CD14-positive monocyte (primary cell): ENCODE data around the gene PSKH1. TPM values are rescaled to one million over a fixed set of nuclear protein-coding genes. Genes with fewer than 3 reads are reported as not detected.

Experiments used
- DNase-seq, 3 donors: peaks; one replicate each; pipeline ENCODE4 v3.0.0-alpha.2; 2011 to 2022
- H2AFZ ChIP-seq: 2 replicates; pipeline ENCODE4 v1.6.0; 2012; ENCODE audit warnings: mild to moderate bottlenecking, low read depth, low read length, inconsistent platforms; ENCODE audit not compliant: insufficient read depth, poor library complexity, severe bottlenecking
- H3K27ac ChIP-seq, 2 donors: 1 replicate in 1 of 2; 2 replicates in 1 of 2; pipeline ENCODE4 v1.5.1; 2012 to 2013; ENCODE audit warnings: low read length in 2 of 2, control low read depth in 1 of 2, inconsistent platforms in 1 of 2, low read depth in 1 of 2, mild to moderate bottlenecking in 1 of 2
- H3K27me3 ChIP-seq, 2 donors: one replicate each; pipeline versions ENCODE4 v1.6.0 to v1.6.1; 2011 to 2013; ENCODE audit warnings: low read length in 2 of 2; ENCODE audit not compliant: control insufficient read depth in 2 of 2, insufficient read depth in 2 of 2
- H3K36me3 ChIP-seq, 2 donors: replicated peaks in 1 of 2; 1 replicate in 1 of 2; 2 replicates in 1 of 2; pipeline versions ENCODE4 v1.5.1 to v1.6.1; 2012 to 2013; ENCODE audit warnings: low read length in 2 of 2, control low read depth in 1 of 2, inconsistent platforms in 1 of 2, mild to moderate bottlenecking in 1 of 2; ENCODE audit not compliant: insufficient read depth in 2 of 2, control insufficient read depth in 1 of 2
- H3K4me1 ChIP-seq, 2 donors: 1 replicate in 1 of 2; 2 replicates in 1 of 2; pipeline versions ENCODE4 v1.5.1 to v1.6.1; 2012 to 2013; ENCODE audit warnings: low read length in 2 of 2, control low read depth in 1 of 2, inconsistent platforms in 1 of 2, mild to moderate bottlenecking in 1 of 2, moderate library complexity in 1 of 2; ENCODE audit not compliant: insufficient read depth in 2 of 2, control insufficient read depth in 1 of 2
- H3K4me2 ChIP-seq: replicated peaks from 2 replicates; pipeline ENCODE3; 2012; ENCODE audit warnings: low read length, moderate library complexity, mild to moderate bottlenecking; ENCODE audit not compliant: poor library complexity, severe bottlenecking; ENCODE audit errors: extremely low read depth
- H3K4me3 ChIP-seq, 3 experiments: fragments of 200-600 bp in 1 of 3; sonication (generic) in 1 of 3; replicated peaks in 1 of 3; 1 replicate in 2 of 3; 2 replicates in 1 of 3; pipeline ENCODE4 v1.5.1; 2011 to 2013; ENCODE audit warnings: low read length in 3 of 3, mild to moderate bottlenecking in 3 of 3, control low read depth in 2 of 3, low read depth in 2 of 3, inconsistent platforms in 1 of 3, moderate library complexity in 1 of 3
- H3K79me2 ChIP-seq: 2 replicates; pipeline ENCODE4 v1.6.0; 2012; ENCODE audit warnings: mild to moderate bottlenecking, control low read depth, inconsistent platforms, low read length, moderate library complexity; ENCODE audit not compliant: insufficient read depth
- H3K9ac ChIP-seq: 2 replicates; pipeline ENCODE4 v1.6.0; 2017; ENCODE audit warnings: low read length, mild to moderate bottlenecking; ENCODE audit not compliant: insufficient read depth, poor library complexity, severe bottlenecking
- H3K9me3 ChIP-seq, 2 donors: replicated peaks in 1 of 2; 1 replicate in 1 of 2; 2 replicates in 1 of 2; pipeline versions ENCODE4 v1.5.1 to v1.6.1; 2012 to 2013; ENCODE audit warnings: low read length in 2 of 2, control low read depth in 1 of 2; ENCODE audit not compliant: control insufficient read depth in 1 of 2, insufficient read depth in 1 of 2
- H4K20me1 ChIP-seq: 2 replicates; pipeline ENCODE4 v1.6.0; 2012; ENCODE audit warnings: mild to moderate bottlenecking, low read length, control low read depth, moderate library complexity; ENCODE audit not compliant: insufficient read depth
- H3K27ac Mint-ChIP-seq, 7 donors: one replicate each; pipeline ENCODE4 v1.8.0; 2020; ENCODE audit warnings: mild to moderate bottlenecking in 7 of 7, mixed read lengths in 7 of 7, moderate library complexity in 6 of 7, inconsistent platforms in 2 of 7
- H3K27me3 Mint-ChIP-seq, 3 donors: one replicate each; pipeline ENCODE4 v1.8.0; 2021 to 2022; ENCODE audit warnings: low read depth in 3 of 3, mild to moderate bottlenecking in 3 of 3, mixed read lengths in 3 of 3, moderate library complexity in 3 of 3, inconsistent platforms in 1 of 3
- H3K36me3 Mint-ChIP-seq, 2 donors: one replicate each; pipeline ENCODE4 v1.8.0; 2020; ENCODE audit warnings: mixed read lengths in 2 of 2, inconsistent platforms in 1 of 2, mild to moderate bottlenecking in 1 of 2
- H3K4me1 Mint-ChIP-seq: one replicate; pipeline ENCODE4 v1.8.0; 2020; ENCODE audit warnings: mild to moderate bottlenecking, mixed read lengths
- H3K4me3 Mint-ChIP-seq, 2 donors: one replicate each; pipeline ENCODE4 v1.8.0; 2020; ENCODE audit warnings: mild to moderate bottlenecking in 2 of 2, mixed read lengths in 2 of 2, moderate library complexity in 1 of 2
- H3K9me3 Mint-ChIP-seq, 7 donors: one replicate each; pipeline ENCODE4 v1.8.0; 2020 to 2022; ENCODE audit warnings: mixed read lengths in 7 of 7, mild to moderate bottlenecking in 6 of 7, moderate library complexity in 6 of 7, inconsistent platforms in 2 of 7
- CTCF ChIP-seq: fragments of 200-600 bp; IDR thresholded peaks from one replicate; pipeline ENCODE4 v1.8.0; 2022; ENCODE audit warnings: antibody characterized with exemption, mild to moderate bottlenecking
- WGBS: methylation state at CpG from one replicate; pipeline ENCODE4 v1.1.5; 2013; ENCODE audit warnings: missing lambda C conversion rate; ENCODE audit not compliant: insufficient coverage; 5-methylcytosine and 5-hydroxymethylcytosine counted together
- intact Hi-C, 2 donors: fragments of 100-400 bp; cut with micrococcal nuclease; formaldehyde crosslinking; loops; one replicate each; pipeline versions ENCODE4 v1.15.0 to v1.15.1; 2023
- polyA plus RNA-seq, 3 donors: library from polyadenylated mRNA; depleted of rRNA in 1 of 3; unstranded in 2 of 3; stranded (reverse) in 1 of 3; fragments of 300-500 nt in 2 of 3; fragments of >200 nt in 1 of 3; fragmentation: Illumina TruSeq in 2 of 3; gene quantifications; 1 replicate in 2 of 3; 2 replicates in 1 of 3; pipeline ENCODE4 v1.2.3, GENCODE V29; 2012 to 2021

The PSKH1 gene
- polyA plus RNA-seq, 3 donors: 11.0 to 19.7 (median 16.8) TPM

DNA sequence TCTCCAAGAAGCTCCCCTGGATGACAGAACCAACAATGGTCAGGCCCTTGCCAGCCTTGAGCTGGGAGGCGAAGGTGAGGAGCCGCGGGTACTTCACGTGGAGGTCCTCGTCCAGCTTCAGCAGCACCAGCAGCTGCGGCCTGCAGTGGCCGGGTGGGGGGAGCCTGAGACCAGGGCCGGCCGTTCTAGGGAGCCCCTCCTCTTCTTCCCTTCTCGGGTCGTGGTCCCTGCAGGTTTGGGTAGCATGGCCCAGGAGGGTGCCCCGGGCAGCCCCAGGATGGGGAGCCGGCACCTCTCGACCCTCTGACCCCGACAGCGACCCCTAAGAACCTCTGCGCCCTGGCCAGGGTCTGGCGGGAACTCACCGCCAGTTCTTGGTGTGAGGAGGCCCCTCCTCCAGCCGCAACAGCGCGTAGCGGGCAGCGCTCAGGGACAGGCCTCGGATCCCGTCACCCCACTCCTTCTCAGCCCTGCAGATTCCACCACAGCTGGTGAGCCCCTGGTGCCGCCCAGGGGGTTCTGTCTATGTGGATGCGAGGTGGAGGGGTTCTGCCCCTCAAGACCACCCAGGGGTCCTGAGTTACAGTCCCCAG lies 54.0 kb downstream of the PSKH1 start:
- Histone ChIP-seq H3K36me3 (peaks cover 89 to 94% of the 10 kb centered on the region in 2 donors), H3K79me2 (no peaks in the 10 kb centered on the region), H3K4me2 (no peak overlapping the region), H3K27me3 (no peaks in the 10 kb centered on the region), H3K4me1 (no peaks in the 10 kb centered on the region), H3K9me3 (no peaks in the 10 kb centered on the region), H4K20me1 (no peaks in the 10 kb centered on the region), H3K9ac (no peak overlapping the region), H3K27ac (no peak overlapping the region), H3K4me3 (no peak overlapping the region), H2AFZ (no peak overlapping the region)
- H3K36me3 Mint-ChIP-seq: peaks cover 57 to 92% of the 10 kb centered on the region in 2 donors
- no peaks in the 10 kb centered on the region for H3K9me3 Mint-ChIP-seq
- no peak for TF ChIP-seq CTCF
- 97% methylated on average over 17 of the region's 28 CpGs for WGBS
- intact Hi-C loops: no loop called here
- peaks cover 0 to 2% (median 2%) of the 10 kb centered on the region in 3 donors for H3K27me3 Mint-ChIP-seq
- H3K4me3 Mint-ChIP-seq: no peak overlapping the region
- H3K4me1 Mint-ChIP-seq: no peaks in the 10 kb centered on the region
- DNase-seq: no peak
- H3K27ac Mint-ChIP-seq: no peak overlapping the region

DNA sequence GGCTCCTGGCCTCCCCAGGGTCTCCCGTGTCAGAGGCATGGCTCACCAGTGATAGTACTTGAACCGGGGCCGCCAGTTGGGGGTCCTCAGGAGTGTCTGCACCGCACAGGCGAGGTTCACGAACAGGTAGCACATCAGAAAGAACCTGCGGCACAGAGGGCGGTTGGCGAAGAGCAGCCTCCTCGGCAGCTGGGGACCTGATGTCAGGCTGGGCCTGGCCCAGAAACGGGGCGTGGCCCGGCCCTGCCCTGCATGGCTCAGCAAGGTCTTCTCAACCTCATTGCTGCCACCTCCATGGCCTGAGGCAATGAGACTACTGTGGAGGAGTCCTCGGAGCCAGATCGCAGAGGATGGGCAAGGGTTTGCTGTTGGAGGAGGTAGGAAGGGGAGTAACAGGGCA lies 55.0 kb downstream of the PSKH1 start:
- DNase-seq: no peak
- H3K27me3 Mint-ChIP-seq: peaks cover 0 to 2% (median 0%) of the 10 kb centered on the region in 3 donors

More for the DNA sequence above, 55.0 kb downstream of the PSKH1 start:
- H2AFZ ChIP-seq: no peak overlapping the region
- no peak overlapping the region for H3K27ac ChIP-seq
- no peaks in the 10 kb centered on the region for H3K4me1 ChIP-seq
- H3K36me3 ChIP-seq: peaks cover 85 to 93% of the 10 kb centered on the region in 2 donors
- no peaks in the 10 kb centered on the region for H4K20me1 ChIP-seq
- intact Hi-C loops: no loop called here
- H3K4me2 ChIP-seq: no peak overlapping the region
- H3K27ac Mint-ChIP-seq: no peak overlapping the region
- TF ChIP-seq CTCF: no peak
- peaks cover 58 to 93% of the 10 kb centered on the region in 2 donors for H3K36me3 Mint-ChIP-seq
- H3K79me2 ChIP-seq: no peaks in the 10 kb centered on the region
- WGBS: 95% methylated on average over 11 of the region's 15 CpGs
- H3K27me3 ChIP-seq: no peaks in the 10 kb centered on the region
- no peaks in the 10 kb centered on the region for H3K9me3 Mint-ChIP-seq
- no peak overlapping the region for H3K4me3 ChIP-seq
- H3K4me3 Mint-ChIP-seq: no peak overlapping the region
- no peak overlapping the region for H3K9ac ChIP-seq
- H3K4me1 Mint-ChIP-seq: no peaks in the 10 kb centered on the region
- no peaks in the 10 kb centered on the region for H3K9me3 ChIP-seq
